Measurements from ENCODE around the gene SH2D6. TPM values are rescaled to one million over a fixed set of nuclear protein-coding genes. Genes with fewer than 3 reads are reported as not detected.

SH2D6 gene
- total and polyA plus RNA-seq, 2 of the 8 experiments (the other 6 are each of a cell fraction or from before 2014, with no cell fraction given): 0.42 TPM; not detected in 1

GRCh38 chr2:85452237-85452636 is 33.7 kb downstream of the SH2D6 start:
- Histone ChIP-seq H4K20me1 (replicated peaks in 1 of 2; ENCODE audit: control insufficient read depth in 1 of 2, insufficient read depth in 2 of 2, low read length in 2 of 2) (no peaks in the 10 kb centered on the region), H3K27me3 (replicated peaks in 1 of 4; ENCODE audit: control insufficient read depth in 3 of 4, extremely low read depth in 1 of 4, insufficient read depth in 3 of 4, low read length in 3 of 4) (peaks cover 0 to 2% (median 0%) of the 10 kb centered on the region in 4 experiments; a peak in 2 of 7 replicates), H2BK15ac (ENCODE audit: low read length) (no peak overlapping the region; the same call in 1 of the 2 replicates), H2AK5ac (ENCODE audit: low read depth, low read length) (no peak overlapping the region), H3K4me3 (ENCODE audit: extremely low read depth in 1 of 4, insufficient read depth in 2 of 4, low read depth in 3 of 4, low read length in 4 of 4) (no peak overlapping the region), H4K91ac (replicated peaks; ENCODE audit: insufficient read length, low read length) (no peak overlapping the region), H3K79me1 (ENCODE audit: low read depth, low read length) (no peaks in the 10 kb centered on the region), H3K23ac (ENCODE audit: insufficient read length) (no peak overlapping the region), H3K79me2 (ENCODE audit: control insufficient read depth in 1 of 2, insufficient read depth in 2 of 2, low read length in 2 of 2) (no peaks in the 10 kb centered on the region), H2BK5ac (ENCODE audit: low read depth, low read length) (no peak overlapping the region), H3K9ac (replicated peaks in 1 of 4; ENCODE audit: extremely low read depth in 1 of 4, low read depth in 3 of 4, low read length in 3 of 4) (no peak overlapping the region), H3K36me3 (ENCODE audit: control insufficient read depth in 2 of 4, insufficient read depth in 4 of 4, low read length in 3 of 4) (no peaks in the 10 kb centered on the region), H2AFZ (ENCODE audit: low read length) (no peak overlapping the region), H2BK120ac (replicated peaks; ENCODE audit: low read depth, low read length) (no peak overlapping the region), H3K4me1 (replicated peaks in 1 of 4; ENCODE audit: control insufficient read depth in 3 of 4, insufficient read depth in 4 of 4, low read length in 3 of 4) (peaks cover 0 to 6% (median 0%) of the 10 kb centered on the region in 4 experiments; a peak in 1 of 7 replicates), H4K5ac (ENCODE audit: insufficient read length, low read depth, low read length) (no peak overlapping the region), H3K14ac (ENCODE audit: insufficient read length) (no peak overlapping the region), H2BK12ac (ENCODE audit: low read depth, low read length) (no peak overlapping the region), H3K4ac (replicated peaks; ENCODE audit: insufficient read length, low read depth, low read length) (no peak overlapping the region), H3K23me2 (ENCODE audit: low read depth, low read length) (no peaks in the 10 kb centered on the region), H3K27ac (ENCODE audit: low read depth, low read length) (no peak overlapping the region), H3K4me2 (ENCODE audit: insufficient read depth in 1 of 2, low read depth in 2 of 2, low read length in 2 of 2) (no peak overlapping the region), H3K9me3 (ENCODE audit: insufficient read depth in 2 of 2, low read depth in 1 of 2, low read length in 1 of 2) (no peaks in the 10 kb centered on the region), H3K56ac (replicated peaks; ENCODE audit: insufficient read length, low read depth, low read length) (no peak overlapping the region), H3K18ac (ENCODE audit: extremely low read depth, low read length) (no peak overlapping the region), H4K8ac (ENCODE audit: extremely low read depth, insufficient read depth, low read length) (no peak overlapping the region), H2BK20ac (ENCODE audit: low read length) (no peak overlapping the region)
- ChIA-PET CTCF (ENCODE audit: partially characterized antibody) (interaction anchor here (1.3 kb wide), 1 partner anchor 32 kb away, joined by 3 read pairs; no protein-coding TSS in a partner anchor), POLR2A (ENCODE audit: partially characterized antibody) (interaction anchor here (1.3 to 55.3 kb wide), 2 partner anchors 12 to 95 kb away, joined by 4 to 1889 read pairs; partner anchors contain the start of genes GGCX and MAT2A)
- no peak for DNase-seq (ENCODE audit: low read depth in 1 of 2, low spot score in 2 of 2)
- 55% methylated on average over 1 of the region's 1 CpG; no CpG with 5 or more reads in 1 of the 2 experiments for WGBS, 2 experiments (ENCODE audit: extremely low coverage in 1 of 2, insufficient coverage in 1 of 2, insufficient read length in 1 of 2, insufficient replicate concordance in 2 of 2, low coverage in 1 of 2, low lambda C conversion rate in 2 of 2, missing lambda C conversion rate in 1 of 2)
- FAIRE-seq: no peak
- TF ChIP-seq YY1 (IDR thresholded peaks at IDR 0.05; ENCODE audit: low read depth, low read length) (no peak), CTCF (IDR thresholded peaks at IDR 0.05; ENCODE audit: control extremely low read depth in 1 of 3, insufficient read depth in 1 of 3, low read depth in 1 of 3, low read length in 3 of 3) (no peak)

Data from H1 (cell line).